Vagina (tissue), 2 donors: ENCODE measurements around the gene UFM1.

Experiments
- CTCF ChIP-seq, 3 experiments: fragments of 450-650 bp in 2 of 3; fragments of 200-600 bp in 1 of 3; sonication (generic) in 1 of 3; IDR thresholded peaks; one replicate each; pipeline ENCODE4 v1.5.1; 2017 to 2019; ENCODE audit warnings: antibody characterized with exemption in 3 of 3, mild to moderate bottlenecking in 2 of 3, moderate library complexity in 2 of 3
- POLR2A ChIP-seq, 2 donors: fragments of 450-650 bp; IDR thresholded peaks; one replicate each; pipeline ENCODE4 v1.6.1; 2017; ENCODE audit warnings: antibody characterized with exemption in 2 of 2, mild to moderate bottlenecking in 2 of 2, moderate library complexity in 2 of 2

- TF ChIP-seq POLR2A (IDR thresholded peaks at IDR 0.05), result no peak
- no peak for TF ChIP-seq CTCF (IDR thresholded peaks at IDR 0.05)
Measured at GRCh38 chr13:38395497-38395788, 45.8 kb downstream of the UFM1 start.
